HCT116 (cell line): Measurements from ENCODE around the gene ARHGEF10L. TPM values are rescaled to one million over a fixed set of nuclear protein-coding genes. Genes with fewer than 3 reads are reported as not detected.

Experiments used
- ATAC-seq: fragments of 200-7000 bp; cut with Tn5 transposase; 2 replicates; pipeline ENCODE4 v1.9.1; 2020; ENCODE audit warnings: mild to moderate bottlenecking, moderate library complexity
- BruUV-seq: library from RNA; stranded (reverse); fragments of 400-500 nt; replicated peaks from 2 replicates; lab custom pipeline; 2021; lab: Mats Ljungman, UMichigan
- CTCF ChIA-PET: fragments of 300-600 bp; sonication (Branson Sonifier 250); formaldehyde crosslinking; loops from one replicate; lab custom pipeline; 2021; ENCODE audit warnings: antibody characterized with exemption; lab: Charles Lee
- POLR2A ChIA-PET: fragments of 300-600, 350-600 bp; sonication (Branson Sonifier 250); formaldehyde crosslinking; loops from one replicate; lab custom pipeline; 2021; ENCODE audit warnings: antibody characterized with exemption; lab: Charles Lee
- RAD21 ChIA-PET, 2 experiments: fragments of 300-600 bp; sonication (Branson Sonifier 250); formaldehyde crosslinking; loops; one replicate each; lab custom pipeline; 2023; ENCODE audit warnings: low total read pairs in 2 of 2; ENCODE audit not compliant: uncharacterized antibody in 2 of 2, unreplicated experiment in 2 of 2, low non-redundant PET in 1 of 2; lab: Charles Lee
- DNase-seq: peaks from one replicate; pipeline ENCODE4 v3.0.0-alpha.2; 2010; ENCODE audit warnings: low read depth, low spot score
- H2AFZ ChIP-seq: fragments of 200-600 bp; shearing (Covaris generic), sonication (generic); 2 replicates; pipeline ENCODE4 v1.6.1; 2017; ENCODE audit warnings: low read depth, mixed run types, mixed read lengths, antibody characterized with exemption, low read length; ENCODE audit not compliant: poor library complexity, severe bottlenecking
- H3K27ac ChIP-seq: 2 replicates; pipeline ENCODE4 v1.5.1; 2012; ENCODE audit warnings: low read depth, low read length
- H3K27me3 ChIP-seq: fragments of 200-600 bp; sonication (generic); 2 replicates; pipeline ENCODE4 v1.6.1; 2016; ENCODE audit warnings: mixed run types, low read length, mixed read lengths; ENCODE audit not compliant: insufficient read depth
- H3K36me3 ChIP-seq, 2 experiments: fragments of 200-500 bp in 1 of 2; fragments of 200-600 bp in 1 of 2; sonication (Bioruptor generic) in 1 of 2; sonication (generic) in 1 of 2; 2 replicates each; pipeline versions ENCODE4 v1.5.1 to v1.6.1; 2014 to 2016; ENCODE audit warnings: low read length in 2 of 2, inconsistent platforms in 1 of 2, mixed read lengths in 1 of 2, mixed run types in 1 of 2; ENCODE audit not compliant: insufficient read depth in 2 of 2, control insufficient read depth in 1 of 2
- H3K4me1 ChIP-seq, 2 experiments: fragments of 200-600 bp in 1 of 2; sonication (generic) in 1 of 2; 2 replicates each; pipeline versions ENCODE4 v1.5.1 to v1.6.1; 2012 to 2017; ENCODE audit warnings: low read length in 2 of 2, inconsistent platforms in 1 of 2, mild to moderate bottlenecking in 1 of 2, mixed read lengths in 1 of 2, mixed run types in 1 of 2, moderate library complexity in 1 of 2; ENCODE audit not compliant: insufficient read depth in 2 of 2, control insufficient read depth in 1 of 2
- H3K4me2 ChIP-seq: fragments of 200-600 bp; sonication (generic); 2 replicates; pipeline ENCODE4 v1.6.1; 2017; ENCODE audit warnings: mixed run types, low read length, mixed read lengths
- H3K4me3 ChIP-seq, 2 experiments: fragments of 200-600 bp in 1 of 2; sonication (generic) in 1 of 2; replicated peaks in 1 of 2; 2 replicates each; pipeline ENCODE4 v1.5.1; 2011 to 2016; ENCODE audit warnings: low read length in 2 of 2, control low read depth in 1 of 2, low read depth in 1 of 2, mild to moderate bottlenecking in 1 of 2, mixed read lengths in 1 of 2, mixed run types in 1 of 2
- H3K79me2 ChIP-seq: fragments of 200-600 bp; sonication (generic); 2 replicates; pipeline ENCODE4 v1.6.1; 2017; ENCODE audit warnings: mild to moderate bottlenecking, mixed run types, low read length, moderate library complexity, mixed read lengths; ENCODE audit not compliant: insufficient read depth
- H3K9ac ChIP-seq: fragments of 200-600 bp; sonication (generic); 2 replicates; pipeline ENCODE4 v1.6.1; 2016; ENCODE audit warnings: low read length, mixed read lengths
- H3K9me2 ChIP-seq: fragments of 200-600 bp; sonication (generic), shearing (Covaris generic); 2 replicates; pipeline ENCODE4 v1.6.1; 2017; ENCODE audit warnings: mixed run types, mild to moderate bottlenecking, moderate library complexity; ENCODE audit not compliant: insufficient read depth
- H3K9me3 ChIP-seq, 2 experiments: fragments of 200-500 bp in 1 of 2; fragments of 200-600 bp in 1 of 2; sonication (Bioruptor generic) in 1 of 2; sonication (generic) in 1 of 2; 2 replicates each; pipeline ENCODE4 v1.6.1; 2014 to 2017; ENCODE audit warnings: low read length in 2 of 2, mixed read lengths in 2 of 2, inconsistent platforms in 1 of 2, low read depth in 1 of 2, mild to moderate bottlenecking in 1 of 2, mixed run types in 1 of 2, moderate library complexity in 1 of 2; ENCODE audit not compliant: control insufficient read depth in 1 of 2, insufficient read depth in 1 of 2
- H4K20me1 ChIP-seq: fragments of 200-600 bp; sonication (generic), shearing (Covaris generic); 2 replicates; pipeline ENCODE4 v1.6.1; 2017; ENCODE audit warnings: mixed run types, mild to moderate bottlenecking, moderate library complexity; ENCODE audit not compliant: insufficient read depth
- ATF3 ChIP-seq: IDR thresholded peaks from 2 replicates; pipeline ENCODE4 v1.6.1; 2012
- CEBPB ChIP-seq: IDR thresholded peaks from 2 replicates; pipeline ENCODE4 v1.6.1; 2012; ENCODE audit warnings: low read depth
- EZH2phosphoT487 ChIP-seq: fragments of 200-600 bp; IDR thresholded peaks from 2 replicates; pipeline ENCODE4 v1.6.1; 2018; ENCODE audit warnings: antibody characterized with exemption, borderline replicate concordance
- POLR2A ChIP-seq: IDR thresholded peaks from 2 replicates; pipeline ENCODE4 v1.7.0; 2011; ENCODE audit warnings: borderline replicate concordance; ENCODE audit not compliant: insufficient read depth, insufficient read length; ENCODE audit errors: extremely low read depth
- POLR2AphosphoS5 ChIP-seq: IDR thresholded peaks from 2 replicates; pipeline ENCODE4 v1.6.1; 2011; ENCODE audit warnings: mild to moderate bottlenecking, low read depth, low read length, moderate library complexity
- RAD21 ChIP-seq: IDR thresholded peaks from 2 replicates; pipeline ENCODE4 v1.6.1; 2012; ENCODE audit warnings: low read depth, mild to moderate bottlenecking
- SIN3A ChIP-seq: IDR thresholded peaks from 2 replicates; pipeline ENCODE4 v1.6.1; 2012; ENCODE audit warnings: low read depth
- SP1 ChIP-seq: IDR thresholded peaks from 2 replicates; pipeline ENCODE4 v1.6.1; 2012; ENCODE audit warnings: low read depth
- TCF7L2 ChIP-seq: IDR thresholded peaks from 2 replicates; pipeline ENCODE4 v1.7.0; 2011; ENCODE audit warnings: borderline replicate concordance, inconsistent platforms; ENCODE audit not compliant: insufficient read depth, insufficient read length; ENCODE audit errors: extremely low read depth
- YY1 ChIP-seq: IDR thresholded peaks from 2 replicates; pipeline ENCODE4 v1.6.1; 2011; ENCODE audit warnings: low read length, low read depth, moderate library complexity, mild to moderate bottlenecking; ENCODE audit not compliant: insufficient replicate concordance; ENCODE audit errors: extremely low read depth
- ZFX ChIP-seq: fragments of 450-650 bp; IDR thresholded peaks from 2 replicates; pipeline ENCODE4 v1.6.1; 2017
- intact Hi-C: fragments of 100-400 bp; cut with micrococcal nuclease; formaldehyde crosslinking; loops from 2 replicates; pipeline ENCODE4 v1.10.0; 2022
- total RNA-seq: library from RNA; stranded (reverse); gene quantifications from one replicate; pipeline ENCODE4 v1.2.1, GENCODE V29; 2021; ENCODE audit not compliant: unreplicated experiment
- TF ChIP-seq, protein P1 (sequence below), 3 experiments: fragments of 200-600 bp in 1 of 3; sonication (generic) in 1 of 3; IDR thresholded peaks in 2 of 3; conservative IDR thresholded peaks in 1 of 3; 2 replicates each; pipeline ENCODE4 v1.5.1; 2012 to 2017; ENCODE audit warnings: low read depth in 2 of 3, low read length in 2 of 3, antibody characterized with exemption in 1 of 3, borderline replicate concordance in 1 of 3, control low read depth in 1 of 3, mild to moderate bottlenecking in 1 of 3, mixed read lengths in 1 of 3, mixed run types in 1 of 3, moderate library complexity in 1 of 3; ENCODE audit not compliant: insufficient read depth in 1 of 3
- TF ChIP-seq, protein P2 (sequence below): IDR thresholded peaks from 2 replicates; pipeline ENCODE4 v1.6.1; 2012

Gene ARHGEF10L
- total RNA-seq, 1 experiment from 2014 or later: 14.7 TPM

GRCh38 chr1:17587693-17588047, 48.2 kb downstream of the ARHGEF10L start:
- Histone ChIP-seq H3K9me2 (no peaks in the 10 kb centered on the region), H3K4me1 (peaks cover 26 to 37% of the 10 kb centered on the region in 2 experiments), H3K4me2 (peak overlapping the region; percentile 53), H3K9ac (peak overlapping the region; percentile 23; the same call in 1 of the 2 replicates), H3K27ac (peak overlapping the region; percentile 60), H3K79me2 (no peaks in the 10 kb centered on the region; the same call in 1 of the 2 replicates), H3K4me3 (no peak overlapping the region), H3K27me3 (no peaks in the 10 kb centered on the region), H3K9me3 (no peaks in the 10 kb centered on the region), H2AFZ (no peak overlapping the region), H4K20me1 (no peaks in the 10 kb centered on the region), H3K36me3 (no peaks in the 10 kb centered on the region)
- intact Hi-C loops: no loop called here
- ChIA-PET CTCF (interaction anchor here (0.8 to 1.4 kb wide), 4 partner anchors 12 to 22 kb away, joined by 3 to 6 read pairs (median 4); no protein-coding TSS in a partner anchor), POLR2A (interaction anchor here (0.6 kb wide), 1 partner anchor 18 kb away, joined by 4 read pairs; no protein-coding TSS in a partner anchor), RAD21 (interaction anchor here in 1 of 2 experiments (0.6 kb wide), 1 partner anchor 20 kb away, joined by 4 read pairs; no protein-coding TSS in a partner anchor)
- no peak for TF ChIP-seq ZFX
- TF ChIP-seq YY1: no peak
- TF ChIP-seq POLR2A: no peak
- no peak for TF ChIP-seq SP1
- TF ChIP-seq EZH2phosphoT487: no peak
- no peak for TF ChIP-seq SIN3A
- BruUV-seq: no TSS peak
- ATAC-seq (peak; percentile 21; the same call in 1 of the 2 replicates), DNase-seq (no peak)

DNA sequence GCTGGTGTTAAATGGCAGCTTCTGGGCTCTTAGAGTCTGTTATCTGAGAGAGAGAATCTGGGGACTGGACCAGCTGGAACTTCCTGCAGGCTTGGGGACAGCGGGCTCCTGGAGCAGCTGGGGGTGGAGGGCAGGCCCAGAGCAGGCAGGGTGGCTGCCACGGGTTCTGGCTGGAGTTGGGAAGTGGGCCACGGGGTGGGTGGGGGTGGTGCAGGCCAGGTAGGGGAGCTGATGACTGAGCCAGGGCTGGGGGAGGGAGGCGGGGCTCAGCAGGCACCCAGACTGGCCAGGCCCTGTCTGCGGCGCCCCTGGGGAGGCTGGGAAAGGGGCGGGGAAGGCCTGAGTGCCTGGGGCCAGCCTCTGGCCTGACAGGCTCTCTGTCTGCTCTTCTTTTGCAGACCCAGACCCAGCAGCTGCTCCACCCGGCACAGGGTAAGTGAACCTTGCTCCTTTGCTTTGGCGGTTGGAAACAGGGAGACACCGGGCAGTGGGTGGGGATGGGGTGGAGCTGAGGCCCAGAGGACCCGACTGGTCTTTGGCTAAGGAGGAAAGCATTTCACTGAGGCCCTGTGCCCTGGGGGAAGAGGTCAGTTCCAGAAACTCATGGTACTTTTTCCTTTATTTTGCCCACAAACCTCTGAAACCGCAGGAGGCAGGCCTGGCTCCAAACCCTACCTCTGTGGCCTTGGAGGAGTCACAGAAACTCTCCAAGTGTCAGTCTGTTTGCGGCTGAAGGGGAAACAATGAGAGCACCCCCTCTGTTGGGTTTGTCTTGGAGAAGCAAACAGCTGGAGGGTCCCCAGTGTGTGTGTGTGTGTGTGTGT, 48.8 kb downstream of the ARHGEF10L start:
- Histone ChIP-seq H3K9ac (peak overlapping the region; percentile 23; the same call in 1 of the 2 replicates), H3K27me3 (no peaks in the 10 kb centered on the region), H3K4me2 (peak overlapping the region; percentile 53), H3K9me3 (no peaks in the 10 kb centered on the region), H3K4me1 (peaks cover 26 to 37% of the 10 kb centered on the region in 2 experiments), H3K79me2 (no peaks in the 10 kb centered on the region; the same call in 1 of the 2 replicates), H3K27ac (peak overlapping the region; percentile 60), H3K36me3 (no peaks in the 10 kb centered on the region), H4K20me1 (no peaks in the 10 kb centered on the region), H3K9me2 (no peaks in the 10 kb centered on the region), H2AFZ (no peak overlapping the region), H3K4me3 (no peak overlapping the region)
- DNase-seq (no peak), ATAC-seq (peak; percentile 68)
- ChIA-PET CTCF (interaction anchor here (0.8 to 1.4 kb wide), 4 partner anchors 13 to 21 kb away, joined by 3 to 6 read pairs (median 4); no protein-coding TSS in a partner anchor), POLR2A (interaction anchor here (0.6 kb wide), 1 partner anchor 18 kb away, joined by 4 read pairs; no protein-coding TSS in a partner anchor), RAD21 (interaction anchor here in 1 of 2 experiments (0.6 kb wide), 1 partner anchor 20 kb away, joined by 4 read pairs; no protein-coding TSS in a partner anchor)
- no TSS peak for BruUV-seq
- intact Hi-C loops: no loop called here
- TF ChIP-seq POLR2AphosphoS5 (no peak), ATF3 (no peak), EZH2phosphoT487 (no peak), TCF7L2 (no peak), SP1 (no peak), CEBPB (no peak), RAD21 (no peak)
- TF ChIP-seq, protein P1, sequence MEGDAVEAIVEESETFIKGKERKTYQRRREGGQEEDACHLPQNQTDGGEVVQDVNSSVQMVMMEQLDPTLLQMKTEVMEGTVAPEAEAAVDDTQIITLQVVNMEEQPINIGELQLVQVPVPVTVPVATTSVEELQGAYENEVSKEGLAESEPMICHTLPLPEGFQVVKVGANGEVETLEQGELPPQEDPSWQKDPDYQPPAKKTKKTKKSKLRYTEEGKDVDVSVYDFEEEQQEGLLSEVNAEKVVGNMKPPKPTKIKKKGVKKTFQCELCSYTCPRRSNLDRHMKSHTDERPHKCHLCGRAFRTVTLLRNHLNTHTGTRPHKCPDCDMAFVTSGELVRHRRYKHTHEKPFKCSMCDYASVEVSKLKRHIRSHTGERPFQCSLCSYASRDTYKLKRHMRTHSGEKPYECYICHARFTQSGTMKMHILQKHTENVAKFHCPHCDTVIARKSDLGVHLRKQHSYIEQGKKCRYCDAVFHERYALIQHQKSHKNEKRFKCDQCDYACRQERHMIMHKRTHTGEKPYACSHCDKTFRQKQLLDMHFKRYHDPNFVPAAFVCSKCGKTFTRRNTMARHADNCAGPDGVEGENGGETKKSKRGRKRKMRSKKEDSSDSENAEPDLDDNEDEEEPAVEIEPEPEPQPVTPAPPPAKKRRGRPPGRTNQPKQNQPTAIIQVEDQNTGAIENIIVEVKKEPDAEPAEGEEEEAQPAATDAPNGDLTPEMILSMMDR (IDR thresholded peaks at IDR 0.05 in 2 of 3, conservative IDR thresholded peaks at IDR 0.05 in 1 of 3; ENCODE audit: borderline replicate concordance in 1 of 3, insufficient read depth in 1 of 3, low read depth in 2 of 3, low read length in 2 of 3): no peak
- TF ChIP-seq, protein P2, sequence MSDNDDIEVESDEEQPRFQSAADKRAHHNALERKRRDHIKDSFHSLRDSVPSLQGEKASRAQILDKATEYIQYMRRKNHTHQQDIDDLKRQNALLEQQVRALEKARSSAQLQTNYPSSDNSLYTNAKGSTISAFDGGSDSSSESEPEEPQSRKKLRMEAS: no peak
